K562 (cell line): Measurements from ENCODE around the gene KLHL29. TPM values are rescaled to one million over a fixed set of nuclear protein-coding genes. Genes with fewer than 3 reads are reported as not detected.
A peak's percentile ranks its signal among the peaks of the same experiment; 100 is the strongest.

Experiments
- ATAC-seq: fragments of 200-7000 bp; cut with Tn5 transposase; 3 replicates; pipeline ENCODE4 v1.9.1; 2020; ENCODE audit warnings: moderate library complexity
- BruUV-seq: library from RNA; stranded (reverse); fragments of 400-500 nt; replicated peaks from 2 replicates; lab custom pipeline; 2021; lab: Mats Ljungman, UMichigan
- CTCF ChIA-PET: fragments of 300-600 bp; formaldehyde crosslinking; extraction: SDS; loops from one replicate; lab custom pipeline; 2021; ENCODE audit warnings: low intra/inter-chr PET ratio; lab: Yijun Ruan, JAX
- POLR2A ChIA-PET: fragments of 300-600, 350-650 bp; sonication (Branson Sonifier 250); formaldehyde crosslinking; extraction: SDS; loops from one replicate; lab custom pipeline; 2021; ENCODE audit warnings: antibody characterized with exemption, inconsistent platforms; lab: Yijun Ruan, JAX
- DNase-seq, 4 experiments: peaks; one replicate each; pipeline versions ENCODE4 v3.0.0 to v3.0.0-alpha.2; 2011 to 2018; ENCODE audit warnings: low spot score in 3 of 4, mixed read lengths in 3 of 4; ENCODE audit errors: extremely low read depth in 1 of 4
- FAIRE-seq: peaks from 2 replicates; lab custom pipeline; 2011; peaks lifted over from hg19 to GRCh38; lab: Jason Lieb, UNC
- H2AFZ ChIP-seq: 2 replicates; pipeline ENCODE4 v1.6.0; 2011; ENCODE audit warnings: low read depth, low read length, control low read depth, inconsistent platforms
- H3K27ac ChIP-seq: fragments of 200-600 bp; 3 replicates; pipeline ENCODE4 v1.8.0; 2011; ENCODE audit warnings: low read depth, mild to moderate bottlenecking, control low read depth, inconsistent platforms, low read length, moderate library complexity, mixed read lengths; ENCODE audit errors: extremely low read depth
- H3K27me3 ChIP-seq, 2 experiments: fragments of 300-600 bp in 1 of 2; 2 replicates in 1 of 2; 3 replicates in 1 of 2; pipeline versions ENCODE4 v1.6.0 to v1.8.0; 2011; ENCODE audit warnings: inconsistent platforms in 2 of 2, low read length in 2 of 2, mild to moderate bottlenecking in 1 of 2, mixed read lengths in 1 of 2, moderate library complexity in 1 of 2; ENCODE audit not compliant: control insufficient read depth in 2 of 2, insufficient read depth in 2 of 2
- H3K36me3 ChIP-seq: fragments of 300-600 bp; 3 replicates; pipeline ENCODE4 v1.8.0; 2011; ENCODE audit warnings: mild to moderate bottlenecking, low read length, inconsistent platforms; ENCODE audit not compliant: control insufficient read depth, insufficient read depth
- H3K4me1 ChIP-seq, 2 experiments: fragments of 200-600 bp in 1 of 2; replicated peaks in 1 of 2; 2 replicates in 1 of 2; 3 replicates in 1 of 2; pipeline versions ENCODE4 v1.5.1 to v1.8.0; 2011; ENCODE audit warnings: inconsistent platforms in 2 of 2, low read length in 2 of 2, mild to moderate bottlenecking in 1 of 2, mixed read lengths in 1 of 2, moderate library complexity in 1 of 2; ENCODE audit not compliant: control insufficient read depth in 2 of 2, insufficient read depth in 2 of 2
- H3K4me2 ChIP-seq: 2 replicates; pipeline ENCODE4 v1.6.1; 2011; ENCODE audit warnings: low read length, control low read depth, inconsistent platforms, mixed read lengths; ENCODE audit not compliant: insufficient read depth
- H3K4me3 ChIP-seq: fragments of 200-600 bp; sonication (generic), shearing (Covaris generic); 2 replicates; pipeline ENCODE4 v1.5.1; 2016; ENCODE audit warnings: control low read depth, inconsistent platforms
- H3K79me2 ChIP-seq: fragments of 200-600 bp; 3 replicates; pipeline ENCODE4 v1.8.0; 2011; ENCODE audit warnings: low read length, inconsistent platforms; ENCODE audit not compliant: control insufficient read depth, insufficient read depth
- H3K9ac ChIP-seq, 2 experiments: 2 replicates each; pipeline versions ENCODE4 v1.6.0 to v1.6.1; 2011; ENCODE audit warnings: low read depth in 2 of 2, low read length in 2 of 2, control low read depth in 1 of 2, inconsistent platforms in 1 of 2, mild to moderate bottlenecking in 1 of 2, mixed read lengths in 1 of 2; ENCODE audit not compliant: insufficient read depth in 1 of 2
- H3K9me1 ChIP-seq: one replicate; pipeline ENCODE4 v1.6.0; 2011; ENCODE audit warnings: inconsistent platforms, mild to moderate bottlenecking, low read length, moderate library complexity; ENCODE audit not compliant: control insufficient read depth, insufficient read depth
- H3K9me3 ChIP-seq: replicated peaks from 2 replicates; pipeline ENCODE4 v1.5.1; 2011; ENCODE audit warnings: low read depth, low read length, inconsistent platforms; ENCODE audit not compliant: control insufficient read depth, insufficient read depth
- H4K20me1 ChIP-seq: replicated peaks from 2 replicates; pipeline ENCODE4 v1.6.1; 2011; ENCODE audit warnings: low read length, inconsistent platforms, mixed read lengths; ENCODE audit not compliant: control insufficient read depth, insufficient read depth
- ATF1 ChIP-seq, 2 experiments: fragments of 450-650 bp in 1 of 2; IDR thresholded peaks; 2 replicates each; pipeline ENCODE4 v1.6.1; 2016; ENCODE audit warnings: missing compliant biosample characterization in 1 of 2, missing genetic modification characterization in 1 of 2
- FOSL1 ChIP-seq: fragments of 200-800 bp; sonication (Bioruptor generic); conservative IDR thresholded peaks from 2 replicates; pipeline ENCODE4 v1.6.1; 2016; ENCODE audit warnings: missing genetic modification characterization, missing compliant biosample characterization
- MTA1 ChIP-seq: fragments of 450-650 bp; IDR thresholded peaks from 2 replicates; pipeline ENCODE4 v1.6.1; 2017; ENCODE audit warnings: borderline replicate concordance
- NCOR1 ChIP-seq: fragments of 450-650 bp; IDR thresholded peaks from 2 replicates; pipeline ENCODE4 v1.6.1; 2016; ENCODE audit warnings: mild to moderate bottlenecking, moderate library complexity
- NR0B1 ChIP-seq: fragments of 450-650 bp; IDR thresholded peaks from one replicate; pipeline ENCODE4 v1.6.1; 2018; ENCODE audit warnings: mild to moderate bottlenecking, moderate library complexity; ENCODE audit not compliant: partially characterized antibody
- NR2C2 ChIP-seq, 2 experiments: fragments of 200-800 bp in 1 of 2; sonication (Bioruptor generic) in 1 of 2; sonication (generic) in 1 of 2; formaldehyde crosslinking in 1 of 2; IDR thresholded peaks; 2 replicates each; pipeline versions ENCODE4 v1.6.1 to v1.8.0; 2016 to 2022; ENCODE audit warnings: mild to moderate bottlenecking in 1 of 2, missing compliant biosample characterization in 1 of 2, missing genetic modification characterization in 1 of 2, missing genetic modification reagents in 1 of 2
- PBX2 ChIP-seq, 2 experiments: IDR thresholded peaks in 1 of 2; conservative IDR thresholded peaks in 1 of 2; 2 replicates each; pipeline ENCODE4 v1.6.1; 2016; ENCODE audit warnings: low read depth in 2 of 2, mild to moderate bottlenecking in 1 of 2, missing compliant biosample characterization in 1 of 2, missing genetic modification characterization in 1 of 2, moderate library complexity in 1 of 2
- WGBS: fragments of 100-300 bp; shearing (Covaris generic); methylation state at CpG from one replicate; pipeline ENCODE4 v1.1.6; 2016; ENCODE audit warnings: low coverage, mixed read lengths; ENCODE audit not compliant: insufficient coverage; ENCODE audit errors: missing lambda C conversion rate; 5-methylcytosine and 5-hydroxymethylcytosine counted together
- in situ Hi-C: fragments of 300-500 bp; cut with MboI; formaldehyde crosslinking; loops from 4 replicates; pipeline ENCODE4 v1.15.0; 2018; ENCODE audit warnings: inconsistent platforms, mixed read lengths
- intact Hi-C: fragments of 100-400 bp; cut with micrococcal nuclease; formaldehyde crosslinking; loops from 2 replicates; pipeline ENCODE4 v1.14.2; 2022
- polyA plus RNA-seq, 8 experiments: library from polyadenylated mRNA; depleted of rRNA in 4 of 8; stranded (reverse) in 5 of 8; unstranded in 3 of 8; fragments of >200 nt; fragmentation: Nextera tagmentation in 2 of 8; fragmentation: Illumina TruSeq in 1 of 8; extraction: Ambion mirVana in 2 of 8; extraction: Trizol in 1 of 8; gene quantifications; 2 replicates each; pipeline versions ENCODE4 v1.2.1 to v1.2.3, GENCODE V29; 2011 to 2014; ENCODE audit warnings: inconsistent platforms in 1 of 8, missing spikeins in 1 of 8
- total RNA-seq, 7 experiments: library from RNA; depleted of rRNA in 6 of 7; stranded (reverse); fragments of >200 nt in 6 of 7; fragmentation: Illumina TruSeq in 2 of 7; extraction: Trizol in 2 of 7; gene quantifications; 2 replicates each; pipeline versions ENCODE4 v1.2.1 to v1.2.3, GENCODE V29; 2011 to 2021; ENCODE audit warnings: low replicate concordance in 1 of 7
- TF ChIP-seq, protein P1 (sequence below): fragments of 450-650 bp; formaldehyde crosslinking; IDR thresholded peaks from 2 replicates; pipeline ENCODE4 v1.4.0; 2022; ENCODE audit warnings: mild to moderate bottlenecking, moderate library complexity
- TF ChIP-seq, protein P2 (sequence below): fragments of 450-650 bp; IDR thresholded peaks from 2 replicates; pipeline ENCODE4 v1.6.1; 2018; ENCODE audit warnings: mild to moderate bottlenecking, low read depth; ENCODE audit not compliant: partially characterized antibody

Gene KLHL29
- total and polyA plus RNA-seq, 9 of the 15 experiments (the other 6 are each of a cell fraction or from before 2014, with no cell fraction given) = 0.03 to 0.31 (median 0.08) TPM; not detected in 1

DNA sequence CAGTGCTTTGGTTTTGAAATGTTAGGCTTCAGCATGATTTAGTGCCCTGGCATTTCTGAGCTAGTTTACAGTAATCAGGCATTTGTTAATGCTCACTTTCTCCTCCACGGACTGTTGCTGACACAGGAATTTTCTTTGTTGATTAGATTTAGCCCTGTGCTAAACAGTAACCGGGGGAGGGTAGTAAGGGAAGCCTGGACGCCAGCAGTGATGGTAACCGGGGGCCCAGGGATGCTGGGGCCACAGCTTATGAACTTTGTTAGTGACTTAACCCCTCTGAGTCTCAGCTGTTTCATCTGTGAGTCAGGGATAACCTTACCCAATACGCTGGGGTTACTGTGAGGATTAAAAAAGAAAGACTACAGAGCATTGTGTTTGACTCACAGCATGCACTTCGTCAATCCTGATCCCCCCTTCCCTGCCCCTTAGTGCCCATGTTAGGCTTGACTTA is 33.5 kb downstream of the KLHL29 start (continued):
- TF ChIP-seq, protein P1, sequence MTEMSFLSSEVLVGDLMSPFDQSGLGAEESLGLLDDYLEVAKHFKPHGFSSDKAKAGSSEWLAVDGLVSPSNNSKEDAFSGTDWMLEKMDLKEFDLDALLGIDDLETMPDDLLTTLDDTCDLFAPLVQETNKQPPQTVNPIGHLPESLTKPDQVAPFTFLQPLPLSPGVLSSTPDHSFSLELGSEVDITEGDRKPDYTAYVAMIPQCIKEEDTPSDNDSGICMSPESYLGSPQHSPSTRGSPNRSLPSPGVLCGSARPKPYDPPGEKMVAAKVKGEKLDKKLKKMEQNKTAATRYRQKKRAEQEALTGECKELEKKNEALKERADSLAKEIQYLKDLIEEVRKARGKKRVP = no peak
- no peak for TF ChIP-seq NCOR1
- TF ChIP-seq, protein P2, sequence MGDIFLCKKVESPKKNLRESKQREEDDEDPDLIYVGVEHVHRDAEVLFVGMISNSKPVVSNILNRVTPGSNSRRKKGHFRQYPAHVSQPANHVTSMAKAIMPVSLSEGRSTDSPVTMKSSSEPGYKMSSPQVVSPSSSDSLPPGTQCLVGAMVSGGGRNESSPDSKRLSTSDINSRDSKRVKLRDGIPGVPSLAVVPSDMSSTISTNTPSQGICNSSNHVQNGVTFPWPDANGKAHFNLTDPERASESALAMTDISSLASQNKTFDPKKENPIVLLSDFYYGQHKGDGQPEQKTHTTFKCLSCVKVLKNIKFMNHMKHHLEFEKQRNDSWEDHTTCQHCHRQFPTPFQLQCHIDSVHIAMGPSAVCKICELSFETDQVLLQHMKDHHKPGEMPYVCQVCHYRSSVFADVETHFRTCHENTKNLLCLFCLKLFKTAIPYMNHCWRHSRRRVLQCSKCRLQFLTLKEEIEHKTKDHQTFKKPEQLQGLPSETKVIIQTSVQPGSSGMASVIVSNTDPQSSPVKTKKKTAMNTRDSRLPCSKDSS = no peak
- TF ChIP-seq, all 486 proteins: peak for 0

DNA sequence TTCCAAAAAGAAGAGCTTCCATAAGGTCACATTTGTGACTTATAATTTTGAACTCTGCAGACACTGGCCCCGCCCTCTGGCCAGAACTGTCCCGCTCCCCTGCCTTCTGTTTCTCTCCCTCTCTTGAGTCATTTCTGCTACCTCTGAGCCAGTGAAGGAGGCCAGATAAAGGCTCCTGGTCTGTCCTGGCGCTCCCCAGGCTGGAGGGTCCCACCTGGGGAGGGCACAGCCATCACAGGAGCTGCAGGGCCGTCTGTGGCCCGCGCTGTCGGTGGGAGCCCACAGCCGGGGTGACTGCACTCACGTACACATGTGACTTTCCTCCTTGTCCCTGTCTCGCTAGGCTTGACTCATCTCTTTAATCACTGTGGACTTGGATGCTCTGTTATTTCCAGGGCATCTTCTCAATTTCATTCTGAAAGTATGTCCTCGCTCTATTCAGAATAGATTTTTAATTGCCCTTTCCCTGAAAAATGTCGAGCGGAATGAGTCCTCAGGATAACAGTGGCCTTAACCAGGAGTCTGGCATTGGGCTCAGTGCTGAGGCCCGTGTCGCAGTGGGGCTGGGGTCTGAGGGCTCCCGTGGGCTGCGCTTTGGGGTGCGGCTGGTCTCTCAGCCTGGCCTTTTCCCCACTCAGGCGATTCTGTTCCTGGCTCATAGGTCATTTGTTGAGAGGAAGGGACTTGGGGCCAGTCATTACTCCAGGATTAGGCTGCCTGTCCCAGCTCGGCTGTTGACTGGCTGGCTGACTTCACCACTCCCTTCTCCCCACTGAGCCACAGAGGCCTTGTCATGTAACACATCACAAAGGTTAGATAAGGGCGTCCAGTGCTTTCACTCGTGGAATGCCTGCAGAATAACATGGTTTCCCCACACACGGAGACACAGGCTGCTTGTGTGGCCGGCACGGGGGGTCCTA is 34.5 kb downstream of the KLHL29 start:
- H3K4me3 ChIP-seq = no peak overlapping the region
- BruUV-seq = no TSS peak
- no peaks in the 10 kb centered on the region for H3K79me2 ChIP-seq
- ChIA-PET CTCF (no interaction called here), POLR2A (interaction anchor here (0.9 kb wide), 1 partner anchor 10 kb away, joined by 3 read pairs; no protein-coding TSS in a partner anchor)
- FAIRE-seq (no peak), DNase-seq (no peak), ATAC-seq (peak; percentile 32; the same call in 2 of the 3 replicates)
- H4K20me1 ChIP-seq = no peaks in the 10 kb centered on the region
- peaks cover 5 to 62% of the 10 kb centered on the region in 2 experiments; a peak in 4 of 5 replicates for H3K27me3 ChIP-seq
- peak; percentile 33; the same call in 1 of the 2 replicates for TF ChIP-seq FOSL1
- TF ChIP-seq ATF1 (CRISPR knock-in tag; IDR thresholded peaks at IDR 0.05) = no peak
- TF ChIP-seq ATF1 (tag; IDR thresholded peaks at IDR 0.05) = peak; percentile 31
- no peak for TF ChIP-seq PBX2 (CRISPR knock-in tag; IDR thresholded peaks at IDR 0.05; ENCODE audit: low read depth)
- TF ChIP-seq PBX2 (tag; conservative IDR thresholded peaks at IDR 0.05; ENCODE audit: low read depth) = 0 out of 2 replicates have a peak, but pooled peaks have one; percentile 17
- no peak for TF ChIP-seq NR0B1
- TF ChIP-seq MTA1 = no peak
- no peak for TF ChIP-seq NR2C2 (CRISPR knock-in tag; IDR thresholded peaks at IDR 0.05)
- peak; percentile 71 for TF ChIP-seq NR2C2 (tag; IDR thresholded peaks at IDR 0.05)
- no peak overlapping the region; the same call in 1 of the 2 replicates for H3K4me2 ChIP-seq
- peaks cover 4 to 12% of the 10 kb centered on the region in 2 experiments; a peak in 4 of 5 replicates for H3K4me1 ChIP-seq
- no peak overlapping the region for H2AFZ ChIP-seq
- 4% methylated on average over 25 of the region's 25 CpGs for WGBS
- intact Hi-C loops = no loop called here
- in situ Hi-C loops = no loop called here
- no peak overlapping the region for H3K9ac ChIP-seq
- no peaks in the 10 kb centered on the region for H3K36me3 ChIP-seq
- no peaks in the 10 kb centered on the region for H3K9me1 ChIP-seq
- no peak overlapping the region for H3K27ac ChIP-seq
- H3K9me3 ChIP-seq = no peaks in the 10 kb centered on the region; the same call in 1 of the 2 replicates
